Measurements from ENCODE around the gene LNPEP. TPM values are rescaled to one million over a fixed set of nuclear protein-coding genes. Genes with fewer than 3 reads are reported as not detected.
A peak's percentile ranks its signal among the peaks of the same experiment; 100 is the strongest.

Gene LNPEP
- total RNA-seq, 2 experiments from 2014 or later = 79.1 to 116 TPM

DNA sequence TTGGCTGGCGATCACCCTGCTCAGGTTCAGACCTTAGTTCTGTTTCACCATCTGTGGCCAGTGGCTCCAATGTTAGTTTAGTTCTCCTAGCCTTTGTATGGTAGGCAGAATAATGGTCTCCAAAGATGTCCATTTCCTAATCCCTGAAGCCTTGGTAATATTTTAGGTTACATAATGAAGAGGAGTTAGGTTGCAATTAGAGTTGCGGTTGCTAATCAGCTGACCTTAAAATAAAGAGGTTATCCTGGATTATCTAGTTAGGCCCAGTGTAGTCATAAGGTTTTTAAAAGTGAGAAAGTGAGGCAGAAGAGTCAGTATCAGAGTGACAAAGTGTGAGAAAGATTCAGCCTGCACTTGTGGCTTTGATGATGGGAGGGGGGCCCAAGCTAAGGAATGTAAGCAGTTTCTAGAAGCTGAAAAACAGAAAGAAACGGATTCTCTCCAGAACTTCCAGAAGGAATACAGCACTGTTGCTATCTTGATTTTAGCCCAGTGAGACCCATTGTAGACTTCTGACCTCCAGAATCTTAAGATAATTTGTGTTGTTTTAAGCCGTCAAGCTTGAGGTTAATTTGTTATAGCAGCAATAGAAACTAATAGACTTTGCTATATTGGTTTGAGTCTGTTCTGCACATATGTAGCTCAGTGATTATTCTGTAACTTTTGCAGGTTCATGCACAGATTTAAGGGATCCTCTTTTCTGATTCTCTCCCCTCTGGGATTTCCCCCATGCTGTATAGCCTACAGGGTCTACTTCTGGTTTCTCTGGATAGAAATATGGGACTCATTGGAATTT is 21.6 kb downstream of the LNPEP start:
- H3K4me2 ChIP-seq (ENCODE audit: low read length) = peak overlapping the region; percentile 83

DNA sequence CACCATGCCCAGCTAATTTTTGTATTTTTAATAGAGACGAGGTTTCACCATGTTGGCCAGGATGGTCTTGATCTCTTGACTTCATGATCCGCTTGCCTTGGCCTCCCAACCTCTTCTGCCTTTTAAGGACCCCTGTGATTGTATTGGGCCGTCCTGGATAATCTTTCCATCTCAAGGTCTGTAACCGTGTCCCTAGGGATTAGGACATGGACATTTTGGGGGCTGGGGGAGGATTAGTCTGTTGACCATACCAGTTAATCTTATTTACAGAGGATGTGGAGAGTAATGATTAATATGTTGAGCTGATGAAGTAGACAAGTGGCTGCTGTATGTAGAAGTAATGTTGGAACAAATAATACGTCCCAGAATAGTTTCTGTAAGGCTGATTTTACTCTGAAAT is 23.1 kb downstream of the LNPEP start:
- Histone ChIP-seq H3K9me3 (ENCODE audit: low read length) (no peaks in the 10 kb centered on the region; the same call in 1 of the 2 replicates), H3K4me3 (ENCODE audit: low read depth, low read length, poor library complexity, severe bottlenecking) (peak overlapping the region; percentile 82), H3K36me3 (ENCODE audit: insufficient read depth, low read length) (peaks cover 21% of the 10 kb centered on the region), H3K9me2 (ENCODE audit: insufficient read depth, low read length) (no peaks in the 10 kb centered on the region), H4K20me1 (ENCODE audit: insufficient read depth, low read length) (no peaks in the 10 kb centered on the region), H3K4me1 (ENCODE audit: insufficient read depth, low read length, poor library complexity, severe bottlenecking) (peaks cover 56% of the 10 kb centered on the region), H3K27ac (ENCODE audit: low read depth, low read length, poor library complexity, severe bottlenecking) (peak overlapping the region; percentile 98), H3K4me2 (ENCODE audit: low read length) (peak overlapping the region; percentile 83), H2AFZ (ENCODE audit: low read length) (no peak overlapping the region), H3K79me2 (ENCODE audit: insufficient read depth, low read depth, low read length) (peaks cover 97% of the 10 kb centered on the region)
- POLR2A ChIA-PET = interaction anchor here (0.7 to 7.1 kb wide), 12 partner anchors 13 to 180 kb away, joined by 3 to 53 read pairs (median 8); partner anchors contain the start of genes ERAP2 and LNPEP
- CTCF ChIA-PET (ENCODE audit: unreplicated experiment) = no interaction called here
- intact Hi-C loops (cut with micrococcal nuclease; ENCODE audit: unreplicated experiment) = loop anchor here (1.0 kb wide), 1 partner anchor 24 kb away; no protein-coding TSS in a partner anchor
- TSS peak; percentile 49 for BruUV-seq (replicated peaks)
- peak; percentile 47 for DNase-seq (ENCODE audit: low spot score)
- TF ChIP-seq EZH2phosphoT487 (IDR thresholded peaks at IDR 0.05; ENCODE audit: borderline replicate concordance, low read depth, low read length) = no peak
- TF ChIP-seq, protein P1, sequence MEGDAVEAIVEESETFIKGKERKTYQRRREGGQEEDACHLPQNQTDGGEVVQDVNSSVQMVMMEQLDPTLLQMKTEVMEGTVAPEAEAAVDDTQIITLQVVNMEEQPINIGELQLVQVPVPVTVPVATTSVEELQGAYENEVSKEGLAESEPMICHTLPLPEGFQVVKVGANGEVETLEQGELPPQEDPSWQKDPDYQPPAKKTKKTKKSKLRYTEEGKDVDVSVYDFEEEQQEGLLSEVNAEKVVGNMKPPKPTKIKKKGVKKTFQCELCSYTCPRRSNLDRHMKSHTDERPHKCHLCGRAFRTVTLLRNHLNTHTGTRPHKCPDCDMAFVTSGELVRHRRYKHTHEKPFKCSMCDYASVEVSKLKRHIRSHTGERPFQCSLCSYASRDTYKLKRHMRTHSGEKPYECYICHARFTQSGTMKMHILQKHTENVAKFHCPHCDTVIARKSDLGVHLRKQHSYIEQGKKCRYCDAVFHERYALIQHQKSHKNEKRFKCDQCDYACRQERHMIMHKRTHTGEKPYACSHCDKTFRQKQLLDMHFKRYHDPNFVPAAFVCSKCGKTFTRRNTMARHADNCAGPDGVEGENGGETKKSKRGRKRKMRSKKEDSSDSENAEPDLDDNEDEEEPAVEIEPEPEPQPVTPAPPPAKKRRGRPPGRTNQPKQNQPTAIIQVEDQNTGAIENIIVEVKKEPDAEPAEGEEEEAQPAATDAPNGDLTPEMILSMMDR (conservative IDR thresholded peaks at IDR 0.05; ENCODE audit: low read length) = no peak

More for the DNA sequence above, 21.6 kb downstream of the LNPEP start:
- peaks cover 97% of the 10 kb centered on the region for H3K79me2 ChIP-seq (ENCODE audit: insufficient read depth, low read depth, low read length)
- ChIA-PET POLR2A (interaction anchor here (0.5 to 7.1 kb wide), 17 partner anchors 9 to 204 kb away, joined by 3 to 53 read pairs (median 4); partner anchors contain the start of genes ERAP2 and LNPEP), CTCF (ENCODE audit: unreplicated experiment) (interaction anchor here (1.1 kb wide), 1 partner anchor 24 kb away, joined by 3 read pairs; no protein-coding TSS in a partner anchor)
- peak overlapping the region; percentile 4; the same call in 1 of the 2 replicates for H2AFZ ChIP-seq (ENCODE audit: low read length)
- H3K9me3 ChIP-seq (ENCODE audit: low read length) = no peaks in the 10 kb centered on the region; the same call in 1 of the 2 replicates
- peak; percentile 33 for DNase-seq (ENCODE audit: low spot score)
- no peak for TF ChIP-seq EZH2phosphoT487 (IDR thresholded peaks at IDR 0.05; ENCODE audit: borderline replicate concordance, low read depth, low read length)
- TF ChIP-seq, protein P1 (conservative IDR thresholded peaks at IDR 0.05; ENCODE audit: low read length) = no peak
- peaks cover 56% of the 10 kb centered on the region for H3K4me1 ChIP-seq (ENCODE audit: insufficient read depth, low read length, poor library complexity, severe bottlenecking)
- TSS peak; percentile 31 for BruUV-seq (replicated peaks)
- no peaks in the 10 kb centered on the region for H4K20me1 ChIP-seq (ENCODE audit: insufficient read depth, low read length)
- intact Hi-C loops (cut with micrococcal nuclease; ENCODE audit: unreplicated experiment) = loop anchor here (1.0 kb wide), 1 partner anchor 22 kb away; no protein-coding TSS in a partner anchor
- peaks cover 12% of the 10 kb centered on the region for H3K36me3 ChIP-seq (ENCODE audit: insufficient read depth, low read length)
- H3K9me2 ChIP-seq (ENCODE audit: insufficient read depth, low read length) = no peaks in the 10 kb centered on the region
- peak overlapping the region; percentile 98 for H3K27ac ChIP-seq (ENCODE audit: low read depth, low read length, poor library complexity, severe bottlenecking)
- peak overlapping the region; percentile 82 for H3K4me3 ChIP-seq (ENCODE audit: low read depth, low read length, poor library complexity, severe bottlenecking)

All from OCI-LY7 (cell line).